Testis (tissue), 3 donors: ENCODE measurements around the gene NAPEPLD. TPM values are rescaled to one million over a fixed set of nuclear protein-coding genes. Genes with fewer than 3 reads are reported as not detected.
"Not testable (repeated sequence)": the region's sequence is repeated elsewhere in the genome, so short reads cannot be mapped to it uniquely, and the experiment has no call there.

ENCODE experiments used
- DNase-seq: peaks from one replicate; pipeline ENCODE4 v3.0.0-alpha.2; 2019
- H3K27ac ChIP-seq, 2 donors: fragments of 200-600 bp; sonication (generic); one replicate each; pipeline ENCODE4 v1.5.1; 2019
- H3K27me3 ChIP-seq: fragments of 200-600 bp; sonication (generic); one replicate; pipeline ENCODE4 v1.5.1; 2019
- H3K36me3 ChIP-seq: fragments of 200-600 bp; sonication (generic); one replicate; pipeline ENCODE4 v1.5.1; 2017; ENCODE audit warnings: low read depth; ENCODE audit errors: missing control alignments
- H3K4me1 ChIP-seq: fragments of 200-600 bp; sonication (generic); one replicate; pipeline ENCODE4 v1.5.1; 2019
- H3K4me3 ChIP-seq, 2 donors: fragments of 200-600 bp; sonication (generic); one replicate each; pipeline ENCODE4 v1.5.1; 2017 to 2019
- H3K9me3 ChIP-seq: fragments of 200-600 bp; sonication (generic); one replicate; pipeline ENCODE4 v1.5.1; 2017
- POLR2A ChIP-seq: fragments of 450-650 bp; IDR thresholded peaks from one replicate; pipeline ENCODE4 v1.6.1; 2017; ENCODE audit warnings: antibody characterized with exemption, mild to moderate bottlenecking, moderate library complexity
- WGBS, 2 donors: methylation state at CpG; one replicate each; pipeline ENCODE4 v1.1.5; 2018; 5-methylcytosine and 5-hydroxymethylcytosine counted together
- intact Hi-C: fragments of 100-400 bp; cut with DNase I; formaldehyde crosslinking; loops from one replicate; pipeline ENCODE4 v1.15.1; 2023; ENCODE audit warnings: low total_unique reads
- polyA plus RNA-seq: library from polyadenylated mRNA; stranded (reverse); fragments of 350-450 nt; fragmentation: Illumina TruSeq; extraction: RNeasy Lipid Tissue Mini Kit (QIAGEN cat#74804); gene quantifications from one replicate; pipeline ENCODE4 v1.2.3, GENCODE V29; 2014; ENCODE audit warnings: low read depth, low replicate concordance; ENCODE audit not compliant: insufficient read depth
- total RNA-seq, 2 donors: library from RNA; depleted of rRNA; stranded (reverse); fragments of >200 nt; gene quantifications; one replicate each; pipeline ENCODE4 v1.2.3, GENCODE V29; 2016
- TF ChIP-seq, protein P1 (sequence below), 3 experiments: fragments of 450-650 bp in 2 of 3; fragments of 200-600 bp in 1 of 3; sonication (generic) in 1 of 3; IDR thresholded peaks; one replicate each; pipeline ENCODE4 v1.5.1; 2016 to 2019; ENCODE audit warnings: antibody characterized with exemption in 3 of 3, mild to moderate bottlenecking in 2 of 3, moderate library complexity in 1 of 3

Gene NAPEPLD
- total and polyA plus RNA-seq, 3 donors from 2014 or later: 32.3 to 53.1 (median 44.7) TPM

GRCh38 chr7:103149808-103150180 is 895 bp upstream of the NAPEPLD start:
- H3K9me3 ChIP-seq: no peaks in the 10 kb centered on the region
- H3K27ac ChIP-seq: peak overlapping the region; percentile 97 to 98
- no peaks in the 10 kb centered on the region for H3K36me3 ChIP-seq
- 59 to 75% methylated on average over 11 of the region's 11 CpGs for WGBS, 2 donors
- peaks cover 8% of the 10 kb centered on the region for H3K4me1 ChIP-seq
- intact Hi-C loops: no loop called here
- no peak for TF ChIP-seq POLR2A
- TF ChIP-seq, protein P1, sequence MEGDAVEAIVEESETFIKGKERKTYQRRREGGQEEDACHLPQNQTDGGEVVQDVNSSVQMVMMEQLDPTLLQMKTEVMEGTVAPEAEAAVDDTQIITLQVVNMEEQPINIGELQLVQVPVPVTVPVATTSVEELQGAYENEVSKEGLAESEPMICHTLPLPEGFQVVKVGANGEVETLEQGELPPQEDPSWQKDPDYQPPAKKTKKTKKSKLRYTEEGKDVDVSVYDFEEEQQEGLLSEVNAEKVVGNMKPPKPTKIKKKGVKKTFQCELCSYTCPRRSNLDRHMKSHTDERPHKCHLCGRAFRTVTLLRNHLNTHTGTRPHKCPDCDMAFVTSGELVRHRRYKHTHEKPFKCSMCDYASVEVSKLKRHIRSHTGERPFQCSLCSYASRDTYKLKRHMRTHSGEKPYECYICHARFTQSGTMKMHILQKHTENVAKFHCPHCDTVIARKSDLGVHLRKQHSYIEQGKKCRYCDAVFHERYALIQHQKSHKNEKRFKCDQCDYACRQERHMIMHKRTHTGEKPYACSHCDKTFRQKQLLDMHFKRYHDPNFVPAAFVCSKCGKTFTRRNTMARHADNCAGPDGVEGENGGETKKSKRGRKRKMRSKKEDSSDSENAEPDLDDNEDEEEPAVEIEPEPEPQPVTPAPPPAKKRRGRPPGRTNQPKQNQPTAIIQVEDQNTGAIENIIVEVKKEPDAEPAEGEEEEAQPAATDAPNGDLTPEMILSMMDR (IDR thresholded peaks at IDR 0.05): no peak
- no peak for DNase-seq
- peak overlapping the region; percentile 72 to 81 for H3K4me3 ChIP-seq
- no peaks in the 10 kb centered on the region for H3K27me3 ChIP-seq

- H3K27me3 ChIP-seq: no peaks in the 10 kb centered on the region
- DNase-seq: no peak
- TF ChIP-seq, protein P1 (IDR thresholded peaks at IDR 0.05): no peak
- TF ChIP-seq POLR2A: no peak
- 0 to 1% methylated on average over 13 of the region's 13 CpGs for WGBS, 2 donors
- H3K36me3 ChIP-seq: no peaks in the 10 kb centered on the region
- H3K27ac ChIP-seq: peak overlapping the region; percentile 97 to 98
- H3K9me3 ChIP-seq: no peaks in the 10 kb centered on the region
- intact Hi-C loops: no loop called here
- peak overlapping the region; percentile 72 to 81 for H3K4me3 ChIP-seq
- peaks cover 8% of the 10 kb centered on the region for H3K4me1 ChIP-seq
Observed at GRCh38 chr7:103148131-103148993, 537 bp downstream of the NAPEPLD start.

GRCh38 chr7:103144754-103145153 is 4.1 kb downstream of the NAPEPLD start:
- H3K4me1 ChIP-seq, H3K27me3 ChIP-seq, H3K27ac ChIP-seq, intact Hi-C loops, DNase-seq, H3K36me3 ChIP-seq, H3K9me3 ChIP-seq, H3K4me3 ChIP-seq: not testable (repeated sequence)
- WGBS, 2 donors: 95 to 100% methylated on average over 2 of the region's 2 CpGs

DNA sequence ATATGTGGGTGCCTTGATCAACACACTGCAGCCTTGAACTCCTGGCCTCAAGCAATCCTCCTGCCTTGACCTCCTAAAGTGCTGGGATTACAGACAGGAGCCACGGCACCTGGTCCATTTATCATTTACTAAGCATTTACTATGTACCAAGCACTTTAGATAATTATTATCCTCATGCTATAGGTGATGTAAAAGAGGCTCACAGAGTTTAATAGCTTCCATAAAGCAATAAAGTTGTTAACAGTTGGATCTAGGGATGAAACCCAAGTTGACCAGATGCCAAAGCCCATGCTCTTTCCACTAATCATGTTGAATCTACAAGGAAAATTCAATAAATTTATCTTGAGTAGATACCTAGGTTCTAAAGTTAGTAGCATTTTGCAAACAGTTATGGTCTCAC is 5.0 kb downstream of the NAPEPLD start:
- DNase-seq: no peak
- H3K9me3 ChIP-seq: no peaks in the 10 kb centered on the region
- intact Hi-C loops: no loop called here
- H3K27me3 ChIP-seq: no peaks in the 10 kb centered on the region
- no peak overlapping the region for H3K27ac ChIP-seq
- H3K4me3 ChIP-seq: no peak overlapping the region
- TF ChIP-seq, protein P1 (IDR thresholded peaks at IDR 0.05): no peak
- TF ChIP-seq POLR2A: no peak
- H3K36me3 ChIP-seq: no peaks in the 10 kb centered on the region
- H3K4me1 ChIP-seq: peaks cover 16% of the 10 kb centered on the region
- 62 to 85% methylated on average over 1 of the region's 1 CpG for WGBS, 2 donors

GRCh38 chr7:103142494-103142893 is 6.4 kb downstream of the NAPEPLD start:
- H3K9me3 ChIP-seq: no peaks in the 10 kb centered on the region
- no peak overlapping the region for H3K27ac ChIP-seq
- no peak overlapping the region for H3K4me3 ChIP-seq
- no peaks in the 10 kb centered on the region for H3K27me3 ChIP-seq
- no peak for DNase-seq
- WGBS, 2 donors: 85 to 92% methylated on average over 1 of the region's 1 CpG
- H3K36me3 ChIP-seq: no peaks in the 10 kb centered on the region
- TF ChIP-seq, protein P1 (IDR thresholded peaks at IDR 0.05): no peak
- no peak for TF ChIP-seq POLR2A
- peaks cover 16% of the 10 kb centered on the region for H3K4me1 ChIP-seq
- intact Hi-C loops: no loop called here
